ENCODE data around the gene NSA2. TPM values are rescaled to one million over a fixed set of nuclear protein-coding genes. Genes with fewer than 3 reads are reported as not detected.
A peak's percentile ranks its signal among the peaks of the same experiment; 100 is the strongest.

Gene NSA2
- 100 to 1,000 TPM; 129 to 142 TPM for total RNA-seq

DNA sequence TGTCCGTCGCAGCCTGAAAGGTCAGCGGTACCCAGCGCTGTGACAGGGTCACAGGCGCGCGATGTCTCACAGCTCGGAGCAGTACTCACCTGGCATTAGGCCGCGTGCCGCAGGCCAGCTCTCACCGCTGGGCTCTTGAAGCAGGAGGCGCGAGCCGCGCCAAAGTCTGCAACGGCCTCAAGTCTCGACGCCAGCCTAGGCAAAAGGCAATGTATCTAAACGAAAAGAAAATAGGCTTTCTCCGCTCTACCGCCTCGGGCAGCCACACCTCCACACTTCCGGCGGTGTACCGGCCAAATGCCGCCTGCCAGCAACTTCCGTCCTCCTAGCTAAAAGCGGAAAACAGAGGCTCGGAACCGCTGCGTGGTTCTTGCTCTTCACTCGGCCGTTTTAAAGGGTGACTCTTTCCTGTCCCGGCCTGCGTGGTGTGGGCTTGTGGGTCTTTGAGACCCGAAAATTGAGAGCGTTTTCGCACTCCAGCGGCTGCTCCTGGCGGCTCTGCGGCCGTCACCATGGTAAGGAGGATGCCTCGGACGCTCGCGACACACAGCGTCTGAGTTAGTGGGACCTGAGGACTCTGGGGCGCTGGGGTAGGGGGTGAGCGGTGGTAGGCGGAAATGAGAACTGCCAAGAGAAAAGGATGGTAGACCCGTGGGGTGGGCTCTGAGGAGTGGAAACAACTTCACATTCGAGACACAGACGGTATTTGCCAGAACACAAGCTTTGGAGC, at the start of gene NSA2, which contains the start of gene GFM2:
TSS of gene NSA2 (plus strand) at position 401 of the 730 bp plus-strand sequence. CDS start at position 513, 112 bp downstream.
TSS of gene GFM2 (minus strand) at position 269 of the 730 bp plus-strand sequence. CDS start 3,375 bp downstream, outside the sequence.
- ChIA-PET CTCF (interaction anchor here (0.6 to 2.3 kb wide), 17 partner anchors 8 to 470 kb away, joined by 3 to 10 read pairs (median 6); partner anchors contain the start of genes ANKRD31 and HEXB), POLR2A (interaction anchor here (1.0 to 2.1 kb wide), 3 partner anchors 8 to 30 kb away, joined by 3 to 5 read pairs (median 3); no protein-coding TSS in a partner anchor)
- DNase-seq (peak; percentile 96), ATAC-seq (peak; percentile 91)
- H3K4me1 Mint-ChIP-seq (ENCODE audit: low read depth): peaks cover 40% of the 10 kb centered on the region
- peaks cover 38% of the 10 kb centered on the region for H3K36me3 Mint-ChIP-seq (ENCODE audit: low read depth)
- H3K9me3 Mint-ChIP-seq: no peaks in the 10 kb centered on the region
- TF ChIP-seq, protein P1, sequence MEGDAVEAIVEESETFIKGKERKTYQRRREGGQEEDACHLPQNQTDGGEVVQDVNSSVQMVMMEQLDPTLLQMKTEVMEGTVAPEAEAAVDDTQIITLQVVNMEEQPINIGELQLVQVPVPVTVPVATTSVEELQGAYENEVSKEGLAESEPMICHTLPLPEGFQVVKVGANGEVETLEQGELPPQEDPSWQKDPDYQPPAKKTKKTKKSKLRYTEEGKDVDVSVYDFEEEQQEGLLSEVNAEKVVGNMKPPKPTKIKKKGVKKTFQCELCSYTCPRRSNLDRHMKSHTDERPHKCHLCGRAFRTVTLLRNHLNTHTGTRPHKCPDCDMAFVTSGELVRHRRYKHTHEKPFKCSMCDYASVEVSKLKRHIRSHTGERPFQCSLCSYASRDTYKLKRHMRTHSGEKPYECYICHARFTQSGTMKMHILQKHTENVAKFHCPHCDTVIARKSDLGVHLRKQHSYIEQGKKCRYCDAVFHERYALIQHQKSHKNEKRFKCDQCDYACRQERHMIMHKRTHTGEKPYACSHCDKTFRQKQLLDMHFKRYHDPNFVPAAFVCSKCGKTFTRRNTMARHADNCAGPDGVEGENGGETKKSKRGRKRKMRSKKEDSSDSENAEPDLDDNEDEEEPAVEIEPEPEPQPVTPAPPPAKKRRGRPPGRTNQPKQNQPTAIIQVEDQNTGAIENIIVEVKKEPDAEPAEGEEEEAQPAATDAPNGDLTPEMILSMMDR (IDR thresholded peaks at IDR 0.05): no peak
- peak within 1 kb of the TSS; percentile 98 for H3K4me3 Mint-ChIP-seq
- peak within 1 kb of the TSS; percentile 99 for H3K27ac Mint-ChIP-seq
- intact Hi-C loops (cut with micrococcal nuclease): loop anchor here (10.0 kb wide), 2 partner anchors 148 to 498 kb away; no protein-coding TSS in a partner anchor
- no peaks in the 10 kb centered on the region for H3K27me3 Mint-ChIP-seq

DNA sequence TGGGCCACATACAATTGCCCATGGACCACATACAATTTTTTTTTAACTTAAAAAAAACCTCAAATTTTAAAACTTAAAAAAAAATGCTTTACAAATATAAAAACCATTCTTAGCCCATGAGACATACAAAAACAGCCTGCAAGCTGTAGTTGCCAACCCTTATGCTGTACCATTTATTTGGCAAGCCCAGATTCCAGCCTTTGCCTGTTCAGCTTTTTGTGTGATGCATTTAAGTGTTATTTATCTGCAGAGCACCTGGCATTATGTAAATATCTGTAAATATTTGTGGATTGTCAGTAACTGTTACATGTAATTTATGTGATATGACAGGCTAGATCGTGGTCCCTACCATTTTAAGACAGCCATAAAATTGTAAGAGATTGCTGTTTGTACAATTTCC, 49.5 kb upstream of the NSA2 start:
- Mint-ChIP-seq H3K27ac (no peak overlapping the region), H3K9me3 (no peaks in the 10 kb centered on the region), H3K36me3 (ENCODE audit: low read depth) (peaks cover 17% of the 10 kb centered on the region), H3K4me1 (ENCODE audit: low read depth) (no peaks in the 10 kb centered on the region), H3K27me3 (no peaks in the 10 kb centered on the region), H3K4me3 (no peak overlapping the region)
- intact Hi-C loops (cut with micrococcal nuclease): no loop called here
- DNase-seq (no peak), ATAC-seq (no peak)
- POLR2A ChIA-PET: no interaction called here
- CTCF ChIA-PET: interaction anchor here (1.1 kb wide), 1 partner anchor 23 kb away, joined by 3 read pairs; no protein-coding TSS in a partner anchor
- TF ChIP-seq, protein P1 (IDR thresholded peaks at IDR 0.05): no peak

DNA sequence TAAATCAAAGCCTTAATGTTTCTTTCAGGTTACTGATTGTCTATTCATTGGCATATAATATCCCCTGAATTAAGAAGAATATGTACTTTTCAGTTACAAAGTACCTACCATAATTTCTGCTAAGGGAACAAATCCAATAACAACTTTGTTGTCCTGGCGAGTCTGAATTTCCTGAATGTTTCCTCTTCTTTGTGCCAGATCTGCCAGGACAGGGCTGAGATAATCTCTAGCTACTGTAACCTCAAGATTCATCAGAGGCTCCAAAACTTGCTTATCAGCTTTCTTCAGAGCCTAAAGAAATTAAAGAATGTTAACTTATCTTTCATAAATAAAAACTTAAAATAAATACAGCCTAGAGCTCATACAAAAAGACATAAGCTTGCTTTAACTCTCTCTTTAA, 44.8 kb upstream of the NSA2 start:
- no peaks in the 10 kb centered on the region for H3K27me3 Mint-ChIP-seq
- CTCF ChIA-PET: interaction anchor here (2.1 kb wide), 1 partner anchor 82 kb away, joined by 4 read pairs; the partner anchor contains the start of gene ENC1

DNA sequence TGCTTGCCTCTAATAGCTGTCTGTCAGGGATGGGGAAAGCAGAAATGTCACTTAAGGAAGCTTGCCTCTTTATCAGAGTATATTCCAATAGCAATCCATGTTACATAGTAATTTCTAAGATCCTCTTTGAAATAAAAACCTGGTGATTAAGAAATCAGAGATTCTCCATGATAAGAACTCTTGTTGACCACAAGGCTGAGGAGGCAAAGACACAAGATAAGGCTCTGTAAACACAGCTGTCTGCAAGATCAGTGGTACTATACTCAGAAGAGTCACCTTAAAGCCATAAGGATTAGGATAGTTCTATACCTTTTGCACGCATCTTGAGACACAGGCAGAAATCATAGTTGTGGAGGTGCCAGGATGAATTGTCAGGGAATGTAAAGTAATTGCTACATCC, 41.7 kb upstream of the NSA2 start:
- H3K36me3 Mint-ChIP-seq (ENCODE audit: low read depth): peaks cover 28% of the 10 kb centered on the region

More for the DNA sequence above, 44.8 kb upstream of the NSA2 start:
- Mint-ChIP-seq H3K36me3 (ENCODE audit: low read depth) (peaks cover 32% of the 10 kb centered on the region), H3K4me1 (ENCODE audit: low read depth) (no peaks in the 10 kb centered on the region), H3K9me3 (no peaks in the 10 kb centered on the region), H3K27ac (no peak overlapping the region), H3K4me3 (no peak overlapping the region)
- POLR2A ChIA-PET: interaction anchor here (0.6 kb wide), 1 partner anchor 926 kb away, joined by 3 read pairs; no protein-coding TSS in a partner anchor
- no peak for DNase-seq
- ATAC-seq: no peak
- intact Hi-C loops (cut with micrococcal nuclease): no loop called here
- TF ChIP-seq, protein P1 (IDR thresholded peaks at IDR 0.05): no peak

More for the DNA sequence above, 41.7 kb upstream of the NSA2 start:
- Mint-ChIP-seq H3K4me1 (ENCODE audit: low read depth) (no peaks in the 10 kb centered on the region), H3K4me3 (no peak overlapping the region), H3K27me3 (no peaks in the 10 kb centered on the region), H3K9me3 (no peaks in the 10 kb centered on the region), H3K27ac (no peak overlapping the region)
- CTCF ChIA-PET: no interaction called here
- ATAC-seq: no peak
- POLR2A ChIA-PET: interaction anchor here (1.5 kb wide), 1 partner anchor 21 kb away, joined by 3 read pairs; no protein-coding TSS in a partner anchor
- TF ChIP-seq, protein P1 (IDR thresholded peaks at IDR 0.05): no peak
- intact Hi-C loops (cut with micrococcal nuclease): no loop called here
- DNase-seq: no peak
